K562 (cell line): Measurements from ENCODE around the gene SPAG7.

Source experiments
- CTCF ChIP-seq, 3 experiments: IDR thresholded peaks in 2 of 3; conservative IDR thresholded peaks in 1 of 3; 2 replicates each; pipeline ENCODE4 v1.5.1; 2011 to 2012; ENCODE audit warnings: low read length in 3 of 3, mild to moderate bottlenecking in 3 of 3, control low read depth in 2 of 3, improper control_type of control experiment in 1 of 3, inconsistent platforms in 1 of 3, low read depth in 1 of 3, mixed read lengths in 1 of 3, moderate library complexity in 1 of 3; ENCODE audit not compliant: insufficient read depth in 2 of 3
- FOS ChIP-seq: IDR thresholded peaks from 3 replicates; pipeline ENCODE4 v1.6.1; 2011; ENCODE audit not compliant: insufficient read length; ENCODE audit errors: extremely low read depth
- NFYB ChIP-seq: IDR thresholded peaks from 2 replicates; pipeline ENCODE4 v1.6.1; 2011; ENCODE audit warnings: mild to moderate bottlenecking, moderate library complexity; ENCODE audit not compliant: insufficient read length; ENCODE audit errors: extremely low read depth
- RAD21 ChIP-seq, 2 experiments: fragments of 250-450 bp in 1 of 2; fragments of 450-650 bp in 1 of 2; sonication (Bioruptor Pico) in 1 of 2; formaldehyde crosslinking in 1 of 2; IDR thresholded peaks in 1 of 2; conservative IDR thresholded peaks in 1 of 2; 2 replicates each; pipeline versions ENCODE4 v1.4.0 to v1.8.0; 2020 to 2022; ENCODE audit warnings: mild to moderate bottlenecking in 2 of 2, moderate library complexity in 1 of 2
- RAD51 ChIP-seq: fragments of 450-650 bp; IDR thresholded peaks from 2 replicates; pipeline ENCODE4 v1.7.1; 2016; ENCODE audit warnings: low read depth, mild to moderate bottlenecking, borderline replicate concordance
- SIN3B ChIP-seq: fragments of 450-650 bp; IDR thresholded peaks from 2 replicates; pipeline ENCODE4 v1.6.1; 2017; ENCODE audit warnings: low read depth, mild to moderate bottlenecking, moderate library complexity
- SMC3 ChIP-seq: conservative IDR thresholded peaks from 2 replicates; pipeline ENCODE4 v1.6.1; 2011; ENCODE audit warnings: low read depth, low read length, improper control_type of control experiment; ENCODE audit not compliant: insufficient read depth
- THRAP3 ChIP-seq: fragments of 450-650 bp; IDR thresholded peaks from 2 replicates; pipeline ENCODE4 v1.6.1; 2016; ENCODE audit warnings: mild to moderate bottlenecking, inconsistent platforms, borderline replicate concordance
- ZHX1 ChIP-seq: fragments of 150-350 bp; conservative IDR thresholded peaks from 2 replicates; pipeline ENCODE4 v1.6.1; 2014; ENCODE audit warnings: low read length
- ZNF592 ChIP-seq: fragments of 450-650 bp; IDR thresholded peaks from 2 replicates; pipeline ENCODE4 v1.6.1; 2017; ENCODE audit warnings: antibody characterized with exemption, mild to moderate bottlenecking

GRCh38 chr17:4945176-4945943 is 22.3 kb downstream of the SPAG7 start:
- TF ChIP-seq SMC3 (no peak), RAD51 (no peak), ZNF592 (no peak), ZHX1 (no peak), THRAP3 (no peak), NFYB (no peak), RAD21 (CRISPR knock-in tag; conservative IDR thresholded peaks at IDR 0.05 in 1 of 2, IDR thresholded peaks at IDR 0.05 in 1 of 2) (no peak), CTCF (IDR thresholded peaks at IDR 0.05 in 2 of 3, conservative IDR thresholded peaks at IDR 0.05 in 1 of 3; ENCODE audit: insufficient read depth in 2 of 3, low read depth in 1 of 3, low read length in 3 of 3) (no peak), FOS (peak; percentile 37), SIN3B (no peak)
